Hippocampal formation (tissue), 2 donors: ENCODE measurements around the gene SLC35B1.

ENCODE experiments used
- DNase-seq, 2 donors: peaks; one replicate each; lab custom pipeline; 2025; lab: John Stamatoyannopoulos, UW

Gene SLC35B1

DNA sequence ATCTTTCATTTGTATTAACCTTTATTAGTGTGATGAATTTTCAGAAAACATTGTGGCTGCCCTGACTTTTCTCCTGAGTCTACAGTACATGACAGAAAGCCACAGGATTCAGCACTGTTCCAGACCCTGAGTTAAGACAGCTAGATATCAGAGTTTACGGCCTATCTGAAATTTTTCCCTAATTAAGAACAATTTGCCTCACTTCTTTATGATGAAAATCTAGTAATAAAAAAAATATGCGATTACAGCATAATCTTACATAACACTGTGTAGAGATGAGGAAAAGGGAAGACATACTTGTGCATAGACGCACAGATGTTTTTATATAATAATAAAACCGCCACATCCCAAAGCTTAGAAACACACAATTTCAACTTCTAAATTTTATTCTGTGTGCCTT, 37.1 kb downstream of the SLC35B1 start:
- DNase-seq, result no peak

DNA sequence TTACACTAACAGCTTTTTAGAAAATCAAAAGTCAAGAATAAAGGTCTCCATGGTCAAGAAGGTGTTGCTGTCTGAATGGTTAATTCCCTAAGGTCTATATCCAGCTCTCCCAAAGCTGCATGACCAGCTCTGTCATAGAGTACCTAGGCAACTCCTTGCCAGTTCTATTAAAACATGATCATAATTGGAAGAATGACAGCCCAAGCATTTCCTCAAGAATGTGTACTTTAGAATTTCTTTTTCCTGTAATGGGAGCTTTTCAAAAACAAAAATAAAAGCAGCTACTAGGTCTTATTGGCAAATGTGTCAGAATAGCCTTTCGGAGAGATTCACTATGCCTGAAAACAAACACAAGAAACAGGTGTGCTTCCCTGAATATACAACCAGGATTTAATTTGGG, 37.8 kb downstream of the SLC35B1 start:
- DNase-seq, result no peak

DNA sequence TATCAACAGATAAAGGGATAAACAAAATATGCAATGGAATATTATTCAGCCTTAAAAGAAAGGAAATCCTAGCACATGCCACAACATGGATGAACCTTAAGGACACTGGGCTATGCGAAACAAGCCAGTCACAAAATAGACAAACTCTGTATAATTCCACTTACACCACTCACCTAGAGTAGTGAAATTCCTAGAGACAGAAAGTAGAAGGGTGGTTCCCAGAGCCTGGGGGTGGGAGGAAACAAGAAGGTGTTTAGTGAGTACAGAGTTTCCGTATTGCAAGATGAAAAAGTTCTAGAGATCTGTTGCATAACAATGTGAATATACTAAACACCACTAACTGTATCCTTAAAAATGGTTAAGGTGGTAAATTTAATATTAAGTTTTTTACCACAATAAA, 39.9 kb downstream of the SLC35B1 start:
- DNase-seq, result no peak

DNA sequence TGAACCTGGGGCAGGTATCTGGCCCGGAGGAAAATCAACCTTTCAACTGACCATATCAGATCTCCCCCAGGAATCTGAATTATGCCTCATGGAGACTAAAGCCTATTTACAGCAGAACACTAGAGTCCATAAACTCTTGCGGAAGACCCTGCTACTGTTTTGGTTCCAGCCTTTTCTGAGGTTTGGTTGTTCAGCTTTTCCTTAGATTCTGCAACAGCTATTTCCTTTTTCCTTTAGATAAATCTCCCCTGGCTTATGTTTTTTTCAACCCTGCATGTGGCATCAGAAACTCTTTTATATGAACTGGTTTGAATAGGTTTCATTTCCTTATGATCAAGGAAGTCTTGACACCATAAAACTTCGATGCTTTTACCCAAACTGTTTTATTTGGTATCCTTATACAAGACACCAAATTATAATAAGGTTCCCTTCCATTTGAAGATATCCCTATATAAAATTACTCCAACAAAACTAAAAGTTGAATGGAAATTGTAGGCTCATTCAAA, 43.0 kb downstream of the SLC35B1 start:
- no peak for DNase-seq

DNA sequence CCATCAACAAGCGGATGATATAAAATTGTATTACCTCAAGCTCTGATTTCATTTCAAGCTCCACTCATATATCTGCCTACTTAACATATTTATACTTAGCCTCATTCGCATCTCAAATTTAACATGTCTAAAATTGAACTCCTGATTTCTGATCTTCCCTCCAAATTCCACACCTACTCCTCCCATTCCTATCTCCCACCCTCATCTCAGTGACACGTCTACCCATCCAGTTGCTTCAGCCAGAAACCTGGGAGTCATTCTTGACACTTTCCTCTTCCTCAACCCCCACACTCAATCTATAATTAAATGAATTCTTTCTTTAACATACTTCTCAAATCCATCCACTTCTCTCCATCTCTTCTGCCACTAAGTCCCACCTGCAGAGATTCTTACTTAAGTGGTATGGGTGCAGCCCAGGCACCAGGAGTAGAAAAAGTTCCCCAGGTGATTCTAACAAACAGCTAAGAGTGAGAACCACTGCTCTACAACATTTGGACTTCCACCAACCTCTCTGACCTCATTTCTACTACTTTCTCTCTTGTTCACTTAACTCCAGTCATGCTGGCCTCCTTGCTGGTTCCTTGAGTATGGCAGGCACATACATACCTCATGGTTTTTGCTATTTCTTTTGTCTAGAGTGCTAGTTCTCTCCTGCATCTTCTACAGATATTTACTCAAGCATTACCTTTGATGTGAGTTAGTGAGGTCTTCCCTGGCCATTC, 47.9 kb downstream of the SLC35B1 start:
- DNase-seq, result no peak

DNA sequence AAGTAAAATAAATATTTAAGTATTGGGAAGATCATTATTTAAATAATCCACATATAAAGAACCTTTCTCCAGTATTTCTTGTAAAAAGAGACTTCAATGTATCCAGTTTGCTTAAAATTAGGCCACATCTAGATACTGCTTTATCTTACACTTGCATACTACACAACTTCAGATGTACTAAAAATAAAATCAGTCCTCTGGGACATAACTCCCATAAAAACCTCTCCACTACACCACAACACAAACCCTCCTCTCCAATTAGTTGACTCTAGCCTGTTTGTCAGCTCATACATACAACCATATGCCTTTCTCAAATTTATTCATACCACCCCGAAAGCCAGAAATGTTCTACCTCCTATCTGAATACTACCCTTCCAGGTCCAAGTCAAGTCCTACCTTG, 51.5 kb downstream of the SLC35B1 start:
- no peak for DNase-seq
